Endometrium (tissue), 2 donors: Measurements from ENCODE around the gene SUGCT.
"Not testable (repeated sequence)": the region's sequence is repeated elsewhere in the genome, so short reads cannot be mapped to it uniquely, and the experiment has no call there.

Experiments
- FAIRE-seq: peaks from 2 replicates; lab custom pipeline; 2012; peaks lifted over from hg19 to GRCh38; lab: Jason Lieb, UNC
- donor health status: control.
- donor health status: control.

The SUGCT gene

DNA sequence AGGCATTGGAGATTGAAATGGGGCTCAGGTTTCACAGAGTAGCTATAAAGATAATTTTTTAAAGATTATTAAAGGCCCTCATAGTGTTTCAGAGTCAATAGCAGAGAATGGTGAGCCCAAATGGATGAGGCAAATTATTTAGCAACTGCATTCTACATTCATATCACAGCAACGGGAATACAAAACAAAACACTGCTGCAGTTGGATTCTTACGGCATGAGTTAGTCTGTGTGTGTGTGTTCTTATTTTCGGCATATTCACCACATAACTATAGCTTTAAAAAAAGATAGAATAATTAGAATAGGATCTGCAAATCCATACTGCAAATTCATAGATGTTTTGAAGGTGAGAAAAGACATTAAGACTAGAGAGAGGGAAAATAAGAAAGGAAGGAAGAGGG lies 66.0 kb downstream of the SUGCT start:
- no peak for FAIRE-seq

GRCh38 chr7:40202851-40203250 lies 68.0 kb downstream of the SUGCT start:
- no peak for FAIRE-seq

DNA sequence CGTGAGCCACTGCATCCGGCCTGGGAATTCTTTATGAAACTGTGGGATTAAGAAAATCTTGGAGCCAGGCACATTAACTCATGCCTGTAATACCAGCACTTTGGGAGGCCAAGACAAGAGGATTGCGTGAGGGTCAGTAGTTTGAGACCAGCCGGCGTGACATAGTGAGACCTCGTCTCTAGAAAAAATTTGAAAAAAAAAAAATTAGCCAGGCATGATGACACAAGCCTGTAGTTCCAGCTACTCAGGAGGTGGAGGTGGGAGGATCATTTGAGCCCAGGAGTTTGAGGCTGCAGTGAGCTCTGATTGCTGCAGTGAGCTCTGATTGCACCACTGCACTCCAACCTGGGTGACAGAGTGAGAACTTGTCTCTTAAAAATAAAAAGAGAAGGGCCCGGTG lies 69.8 kb downstream of the SUGCT start:
- no peak for FAIRE-seq

- FAIRE-seq: no peak
Observed at GRCh38 chr7:40205992-40206391, 71.2 kb downstream of the SUGCT start.

DNA sequence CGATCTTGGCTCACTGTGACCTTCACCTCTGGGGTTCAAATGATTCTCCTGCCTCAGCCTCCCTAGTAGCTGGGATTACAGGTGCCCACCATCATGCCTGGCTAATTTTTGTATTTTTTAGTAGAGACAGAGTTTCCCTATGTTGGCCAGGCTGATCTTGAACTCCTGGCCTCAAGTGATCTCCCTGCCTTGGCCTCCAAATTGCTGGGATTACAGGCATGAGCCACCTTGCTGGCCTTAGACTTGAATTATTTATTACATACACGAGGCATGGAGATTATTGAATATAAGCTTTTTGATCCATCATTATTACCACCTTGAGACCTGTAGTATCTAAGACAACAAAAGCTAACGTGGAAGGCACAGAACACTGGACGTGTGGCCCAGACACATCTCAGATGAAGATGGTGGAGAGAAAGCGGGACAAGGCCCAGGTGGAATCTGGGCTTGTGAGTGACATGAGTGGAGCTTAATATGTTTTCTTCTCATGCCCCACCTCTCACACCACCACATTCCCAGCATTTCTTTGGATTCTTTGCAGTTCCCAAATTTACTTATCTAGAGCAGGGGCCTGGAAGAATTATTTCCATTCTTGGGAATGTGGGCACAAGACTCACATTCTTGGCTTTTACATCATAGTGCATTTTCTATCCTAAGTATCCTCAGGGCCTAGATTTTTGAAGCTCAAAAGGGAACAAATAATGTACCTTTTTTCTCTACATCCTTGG lies 76.6 kb downstream of the SUGCT start:
- FAIRE-seq: no peak

DNA sequence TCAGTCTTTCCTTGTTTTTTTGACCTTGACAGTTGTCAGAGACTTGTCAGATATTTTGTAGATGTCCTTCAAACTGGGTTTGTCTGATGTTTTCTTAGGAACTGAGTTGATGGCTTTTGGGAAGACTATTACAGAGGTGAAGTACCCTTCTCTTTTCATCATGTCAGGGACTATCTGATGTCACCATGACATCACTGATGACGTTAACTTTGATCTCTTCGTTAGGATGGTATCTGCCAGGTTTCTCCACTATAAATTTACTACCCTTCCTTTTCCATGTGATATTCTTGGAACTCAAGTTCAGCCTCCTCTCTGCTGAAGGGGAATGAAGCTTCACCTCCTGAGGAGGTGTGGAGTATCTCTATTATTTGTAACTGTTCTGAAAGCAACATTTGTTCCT lies 78.5 kb downstream of the SUGCT start:
- FAIRE-seq: no peak

DNA sequence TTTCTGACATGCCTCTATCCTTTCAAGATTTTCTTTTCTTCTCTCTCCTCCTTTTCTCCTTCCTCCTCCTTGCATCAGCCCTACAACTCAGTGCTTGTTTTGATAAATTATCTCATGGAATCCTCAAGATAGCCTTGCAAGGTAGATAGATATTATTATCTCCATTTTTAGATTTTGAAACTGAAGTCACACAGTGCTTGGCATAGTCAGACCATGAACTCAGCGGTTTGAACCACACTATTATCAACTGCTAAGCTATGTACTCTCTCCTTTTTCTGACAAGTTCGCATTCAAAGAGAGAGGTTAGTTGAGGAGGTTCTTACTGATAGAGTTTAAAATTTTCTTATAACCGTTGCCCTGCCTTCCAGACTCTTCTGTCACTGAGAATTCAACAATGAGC lies 79.1 kb downstream of the SUGCT start:
- no peak for FAIRE-seq

DNA sequence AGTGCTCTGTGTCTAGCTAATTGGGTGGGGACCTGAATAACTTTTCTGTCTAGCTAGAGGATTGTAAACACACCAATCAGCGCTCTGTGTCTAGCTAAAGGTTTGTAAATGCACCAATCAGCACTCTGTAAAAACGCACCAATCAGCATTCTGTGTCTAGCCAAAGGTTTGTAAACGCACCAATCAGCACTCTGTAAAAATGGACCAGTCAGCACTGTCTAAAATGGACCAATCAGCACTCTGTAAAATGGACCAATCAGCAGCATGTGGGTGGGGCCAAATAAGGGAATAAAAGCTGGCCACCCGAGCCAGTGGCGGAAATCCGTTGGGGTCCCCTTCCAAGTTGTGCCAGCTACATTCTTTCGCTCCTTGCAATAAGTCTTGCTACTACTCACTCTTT lies 83.8 kb downstream of the SUGCT start:
- FAIRE-seq: not testable (repeated sequence)

- FAIRE-seq: no peak
Observed at GRCh38 chr7:40219917-40220316, 85.1 kb downstream of the SUGCT start.

- no peak for FAIRE-seq
Observed at GRCh38 chr7:40220421-40220911, 85.7 kb downstream of the SUGCT start.

DNA sequence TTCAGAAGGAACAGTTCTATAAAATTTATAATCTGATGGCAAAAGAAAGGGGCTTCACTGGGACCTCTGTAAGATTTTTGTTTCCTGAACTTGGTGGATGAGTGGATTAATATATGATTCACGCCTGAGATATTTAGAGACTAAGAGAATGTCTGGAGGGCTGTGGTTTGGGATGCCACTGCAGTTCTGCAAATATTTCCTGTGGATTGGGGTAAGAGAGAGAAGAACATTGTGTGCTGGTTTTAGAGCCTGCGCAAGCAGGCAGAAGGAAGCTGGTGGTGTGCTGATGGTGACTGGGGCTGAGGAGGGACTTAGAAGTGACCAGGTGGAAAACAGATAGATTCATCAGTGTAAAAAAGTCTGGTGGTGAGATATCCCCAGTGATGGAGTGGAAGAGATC lies 87.0 kb downstream of the SUGCT start:
- FAIRE-seq: no peak

GRCh38 chr7:40223451-40224127 lies 88.8 kb downstream of the SUGCT start:
- FAIRE-seq: peak; percentile 92

- no peak for FAIRE-seq
Observed at GRCh38 chr7:40230101-40230500, 95.3 kb downstream of the SUGCT start.

DNA sequence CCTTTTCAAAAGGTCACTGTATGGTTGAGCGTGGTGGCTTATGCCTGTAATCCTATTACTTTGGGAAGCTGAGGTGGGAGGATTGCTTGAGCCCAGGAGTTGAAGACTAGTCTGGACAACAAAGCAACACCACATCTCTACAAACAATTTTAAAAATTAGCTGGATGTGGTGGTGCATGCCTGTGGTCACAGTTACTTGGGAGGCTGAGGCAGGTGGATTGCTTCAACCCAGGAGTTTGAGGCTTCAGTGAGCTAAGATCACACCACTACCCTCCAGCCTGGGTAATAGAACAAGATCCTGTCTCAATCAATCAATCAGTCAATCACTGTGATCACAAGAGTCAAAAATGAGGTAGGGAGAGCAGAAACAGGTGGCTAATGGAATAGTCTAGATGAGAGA lies 97.0 kb downstream of the SUGCT start:
- FAIRE-seq: no peak

DNA sequence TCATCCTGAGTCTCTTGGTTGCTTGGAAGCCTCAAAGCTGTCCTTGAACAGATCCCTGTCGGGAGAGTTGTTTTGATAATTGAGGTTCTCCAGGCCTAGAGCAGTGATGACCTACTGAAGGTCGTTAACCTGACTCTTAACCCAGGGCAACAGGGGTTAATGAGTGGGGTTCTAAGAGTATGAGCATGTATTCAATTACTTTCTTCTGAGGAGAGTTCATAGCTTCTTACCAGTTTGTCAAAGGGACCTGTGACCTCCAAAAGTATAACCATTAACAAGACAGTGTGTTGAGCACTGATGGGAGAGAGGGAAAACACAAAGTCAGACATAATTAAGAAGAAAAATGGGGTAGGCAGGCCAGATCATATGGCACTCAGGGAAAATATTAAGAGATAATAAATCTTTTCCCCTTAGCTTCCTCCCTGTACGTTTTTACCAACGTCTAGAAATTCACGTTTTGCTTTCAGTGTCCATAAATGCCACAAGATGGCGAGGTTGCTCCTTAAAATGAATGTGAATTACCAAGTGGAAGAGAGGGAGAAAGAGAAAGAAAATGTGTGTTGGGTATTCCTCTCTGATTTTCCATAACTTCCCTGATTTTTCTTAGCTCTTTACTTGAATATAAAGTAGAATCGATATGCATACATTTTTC lies 97.6 kb downstream of the SUGCT start:
- FAIRE-seq: peak; percentile 91

- no peak for FAIRE-seq
Observed at GRCh38 chr7:40234046-40234445, 99.2 kb downstream of the SUGCT start.

DNA sequence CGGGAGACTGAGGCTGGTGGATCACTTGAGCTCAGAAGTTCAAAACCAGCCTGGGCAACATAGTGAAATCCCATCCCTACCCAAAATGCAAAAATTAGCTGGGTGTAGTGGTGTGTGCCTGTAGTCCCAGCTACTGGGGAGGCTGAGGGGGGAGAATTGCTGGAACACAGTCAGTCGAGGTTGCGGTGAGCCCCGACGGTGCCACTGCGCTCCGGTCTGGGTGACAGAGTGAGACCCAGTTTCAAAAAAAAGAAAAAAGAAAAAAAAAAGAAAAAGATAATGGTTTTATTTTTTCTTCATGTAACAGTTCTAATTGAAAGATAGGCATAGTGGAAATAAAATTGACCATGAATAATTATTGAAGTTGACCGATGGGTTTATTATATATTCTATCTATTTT lies 99.9 kb downstream of the SUGCT start:
- FAIRE-seq: no peak

DNA sequence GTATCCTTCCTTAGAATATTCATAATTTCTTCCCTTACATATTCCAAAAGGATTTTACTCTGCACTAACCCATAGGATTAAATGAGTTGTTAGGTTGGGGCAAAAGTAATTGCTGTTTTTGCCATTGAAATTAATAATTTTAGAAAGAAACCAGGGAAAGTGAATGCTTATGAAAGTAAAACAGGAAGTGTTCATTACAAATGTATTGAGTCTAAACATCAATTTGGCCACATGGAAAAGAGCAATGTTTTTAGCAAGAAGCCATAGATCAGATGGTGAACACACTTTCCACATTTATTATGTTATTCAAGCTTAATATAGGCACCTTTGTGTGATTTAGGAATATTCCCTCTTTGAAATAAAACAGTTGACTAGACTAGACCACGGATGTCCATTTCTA lies 102.9 kb downstream of the SUGCT start:
- no peak for FAIRE-seq

- no peak for FAIRE-seq
Observed at GRCh38 chr7:40239755-40240303, 105.0 kb downstream of the SUGCT start.

DNA sequence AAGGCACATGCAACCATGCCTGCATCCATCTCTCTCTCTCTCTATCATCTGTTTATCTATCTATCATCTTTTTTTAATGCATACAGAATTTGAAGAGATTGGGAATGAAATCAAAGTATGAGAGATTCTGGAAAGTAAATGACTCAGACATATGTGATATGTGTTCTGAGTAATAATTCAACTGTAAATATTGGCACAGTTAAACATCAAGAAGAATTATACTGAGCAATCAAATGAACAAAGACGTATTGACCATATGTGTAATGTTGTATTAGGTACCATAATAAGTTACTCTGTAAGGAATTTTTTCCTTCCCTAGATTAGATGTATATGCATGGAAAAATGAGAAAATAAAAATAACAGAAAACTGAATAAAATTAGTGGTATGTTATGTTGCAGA lies 108.3 kb downstream of the SUGCT start:
- no peak for FAIRE-seq

DNA sequence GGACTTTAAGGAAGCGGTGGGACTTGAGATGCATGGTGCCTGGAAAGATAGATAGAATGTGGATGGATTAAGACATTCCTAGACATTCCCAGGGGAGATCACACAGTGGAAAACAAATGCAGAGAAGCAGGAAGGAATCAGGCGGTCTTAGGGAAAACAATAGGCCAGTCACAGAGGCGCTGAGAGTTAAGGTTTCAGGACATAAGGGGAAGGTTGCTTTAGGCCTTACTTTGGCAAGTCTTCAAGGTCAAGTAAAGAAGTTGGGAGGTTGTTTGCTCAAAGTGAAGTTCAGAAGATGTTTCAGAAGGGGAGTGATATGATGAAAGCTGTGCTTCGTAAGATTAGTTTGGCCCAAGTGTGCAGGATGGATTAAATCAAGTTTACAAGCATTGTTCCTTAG lies 109.4 kb downstream of the SUGCT start:
- FAIRE-seq: peak; percentile 97

GRCh38 chr7:40248681-40249080 lies 113.9 kb downstream of the SUGCT start:
- FAIRE-seq: no peak

GRCh38 chr7:40253444-40253843 lies 118.6 kb downstream of the SUGCT start:
- FAIRE-seq: not testable (repeated sequence)
